Frontal cortex (tissue), 4 donors: Measurements from ENCODE around the gene EXOG. TPM values are rescaled to one million over a fixed set of nuclear protein-coding genes. Genes with fewer than 3 reads are reported as not detected.

ENCODE experiments used
- DNase-seq, 2 donors: peaks; one replicate each; pipeline ENCODE4 v3.0.0; 2012; ENCODE audit warnings: low spot score in 2 of 2
- FAIRE-seq: peaks from 2 replicates; lab custom pipeline; 2012; peaks lifted over from hg19 to GRCh38; lab: Jason Lieb, UNC
- total RNA-seq: library from RNA; depleted of rRNA; stranded (reverse); fragments of >200 nt; gene quantifications from one replicate; pipeline ENCODE4 v1.2.3, GENCODE V29; 2014
- donor health status: control.
- donor health status: control.
- donor health status: control.

EXOG gene
- total RNA-seq, 1 donor from 2014 or later: 13.5 TPM

GRCh38 chr3:38471260-38471857 is 24.8 kb upstream of the EXOG start:
- DNase-seq (no peak), FAIRE-seq (no peak)

GRCh38 chr3:38472342-38472741 is 23.8 kb upstream of the EXOG start:
- DNase-seq: no peak

GRCh38 chr3:38473229-38473628 is 22.9 kb upstream of the EXOG start:
- FAIRE-seq: no peak
- no peak for DNase-seq

More at GRCh38 chr3:38472342-38472741, 23.8 kb upstream of the EXOG start:
- no peak for FAIRE-seq

GRCh38 chr3:38474928-38475605 is 21.1 kb upstream of the EXOG start:
- FAIRE-seq (no peak), DNase-seq (no peak)

- FAIRE-seq (no peak), DNase-seq (no peak)
Observed at GRCh38 chr3:38475716-38476115, 20.4 kb upstream of the EXOG start.

GRCh38 chr3:38476157-38476756 is 19.9 kb upstream of the EXOG start:
- no peak for DNase-seq
- no peak for FAIRE-seq

GRCh38 chr3:38477057-38477820 is 18.9 kb upstream of the EXOG start:
- FAIRE-seq: no peak
- no peak for DNase-seq

GRCh38 chr3:38477839-38478450 is 18.2 kb upstream of the EXOG start:
- DNase-seq (no peak), FAIRE-seq (no peak)

GRCh38 chr3:38478901-38479300 is 17.2 kb upstream of the EXOG start:
- no peak for FAIRE-seq
- no peak for DNase-seq

GRCh38 chr3:38479431-38480092 is 16.6 kb upstream of the EXOG start:
- peak; percentile 42 for FAIRE-seq
- DNase-seq: peak; percentile 65 to 82

GRCh38 chr3:38480093-38480445 is 16.1 kb upstream of the EXOG start:
- DNase-seq: no peak
- no peak for FAIRE-seq

GRCh38 chr3:38480930-38481329 is 15.2 kb upstream of the EXOG start:
- DNase-seq (no peak), FAIRE-seq (no peak)

GRCh38 chr3:38482951-38483350 is 13.2 kb upstream of the EXOG start:
- DNase-seq: no peak
- FAIRE-seq: no peak

GRCh38 chr3:38487323-38487722 is 8.8 kb upstream of the EXOG start:
- DNase-seq: no peak
- no peak for FAIRE-seq

- no peak for FAIRE-seq
- no peak for DNase-seq
Observed at GRCh38 chr3:38488949-38489348, 7.2 kb upstream of the EXOG start.

- DNase-seq (no peak), FAIRE-seq (no peak)
Observed at GRCh38 chr3:38489766-38490165, 6.4 kb upstream of the EXOG start.

GRCh38 chr3:38490281-38491030 is 5.7 kb upstream of the EXOG start:
- DNase-seq: no peak
- no peak for FAIRE-seq

- DNase-seq (no peak), FAIRE-seq (no peak)
Observed at GRCh38 chr3:38491215-38491614, 4.9 kb upstream of the EXOG start.

- FAIRE-seq (no peak), DNase-seq (no peak)
Observed at GRCh38 chr3:38493031-38493430, 3.1 kb upstream of the EXOG start.
